GM12875 (cell line): ENCODE data around the gene TBC1D7.

ENCODE experiments used
- H3K4me3 ChIP-seq: one replicate; pipeline ENCODE4 v1.5.1; 2011; ENCODE audit warnings: low read depth, low read length, control low read depth
- TF ChIP-seq, protein P1 (sequence below): IDR thresholded peaks from 2 replicates; pipeline ENCODE4 v1.5.1; 2011; ENCODE audit warnings: low read depth, mild to moderate bottlenecking, control low read depth, inconsistent platforms, low read length, moderate library complexity, borderline replicate concordance; ENCODE audit not compliant: insufficient read depth

The TBC1D7 gene

DNA sequence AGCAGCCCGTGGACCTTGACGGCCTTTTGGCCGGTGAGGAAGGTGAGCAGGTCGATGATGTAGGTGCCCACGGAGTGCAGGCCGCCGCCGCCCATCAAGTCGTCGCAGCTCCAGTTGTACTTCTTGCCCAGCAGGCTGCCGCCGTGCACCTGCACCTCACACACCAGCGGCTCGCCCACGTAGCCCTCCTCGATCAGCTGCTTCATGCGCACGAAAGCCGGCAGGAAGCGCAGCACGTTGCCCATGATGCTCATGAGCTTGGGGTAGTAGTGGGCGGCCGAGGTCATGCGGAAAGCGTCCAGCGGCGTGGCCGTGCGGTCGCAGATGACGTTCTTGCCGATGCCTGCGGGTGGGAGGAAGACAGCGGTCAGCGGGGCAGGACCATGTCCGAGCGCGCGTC is 37.0 kb upstream of the TBC1D7 start:
- H3K4me3 ChIP-seq: no peak overlapping the region
- TF ChIP-seq, protein P1, sequence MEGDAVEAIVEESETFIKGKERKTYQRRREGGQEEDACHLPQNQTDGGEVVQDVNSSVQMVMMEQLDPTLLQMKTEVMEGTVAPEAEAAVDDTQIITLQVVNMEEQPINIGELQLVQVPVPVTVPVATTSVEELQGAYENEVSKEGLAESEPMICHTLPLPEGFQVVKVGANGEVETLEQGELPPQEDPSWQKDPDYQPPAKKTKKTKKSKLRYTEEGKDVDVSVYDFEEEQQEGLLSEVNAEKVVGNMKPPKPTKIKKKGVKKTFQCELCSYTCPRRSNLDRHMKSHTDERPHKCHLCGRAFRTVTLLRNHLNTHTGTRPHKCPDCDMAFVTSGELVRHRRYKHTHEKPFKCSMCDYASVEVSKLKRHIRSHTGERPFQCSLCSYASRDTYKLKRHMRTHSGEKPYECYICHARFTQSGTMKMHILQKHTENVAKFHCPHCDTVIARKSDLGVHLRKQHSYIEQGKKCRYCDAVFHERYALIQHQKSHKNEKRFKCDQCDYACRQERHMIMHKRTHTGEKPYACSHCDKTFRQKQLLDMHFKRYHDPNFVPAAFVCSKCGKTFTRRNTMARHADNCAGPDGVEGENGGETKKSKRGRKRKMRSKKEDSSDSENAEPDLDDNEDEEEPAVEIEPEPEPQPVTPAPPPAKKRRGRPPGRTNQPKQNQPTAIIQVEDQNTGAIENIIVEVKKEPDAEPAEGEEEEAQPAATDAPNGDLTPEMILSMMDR: no peak

DNA sequence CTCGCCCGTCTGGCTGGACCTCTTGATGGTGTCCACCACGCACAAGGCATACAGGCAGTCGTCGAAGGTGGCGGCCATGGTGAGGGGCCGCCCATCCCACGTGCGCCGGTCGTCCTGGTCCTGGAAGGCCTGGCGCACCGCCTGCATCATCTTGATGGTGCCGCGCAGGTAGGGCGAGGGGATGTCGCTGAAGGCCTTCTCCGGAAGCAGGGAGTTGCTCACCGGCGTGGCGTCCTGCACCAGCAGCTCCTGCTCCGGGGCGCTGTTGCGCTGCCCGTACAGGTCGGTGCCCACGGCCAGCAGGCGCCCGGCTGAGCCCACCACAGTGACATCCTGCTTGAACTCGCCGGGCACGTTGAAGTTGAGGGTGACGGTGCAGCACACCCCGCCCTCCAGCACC is 36.5 kb upstream of the TBC1D7 start:
- no peak overlapping the region for H3K4me3 ChIP-seq
- TF ChIP-seq, protein P1: no peak

DNA sequence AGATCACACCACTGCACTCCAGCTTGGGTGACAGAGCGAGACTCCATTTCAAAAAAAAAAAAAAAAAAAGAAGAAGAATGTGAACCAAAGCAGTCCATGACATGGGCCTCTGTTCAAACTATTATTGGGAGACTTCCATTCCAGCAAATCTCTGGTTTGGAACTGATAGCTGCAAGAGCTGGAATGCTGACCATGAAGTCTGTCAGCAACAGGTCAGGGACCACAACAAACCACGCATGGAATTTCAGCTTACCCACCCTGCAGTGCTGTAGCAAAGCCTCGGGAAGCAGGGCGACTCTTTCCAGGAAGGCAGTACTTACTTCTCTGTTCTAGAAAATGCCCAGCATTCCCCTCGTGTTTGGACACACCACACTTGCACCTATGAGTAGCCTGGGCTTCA is 34.1 kb upstream of the TBC1D7 start:
- TF ChIP-seq, protein P1: no peak
- no peak overlapping the region for H3K4me3 ChIP-seq

DNA sequence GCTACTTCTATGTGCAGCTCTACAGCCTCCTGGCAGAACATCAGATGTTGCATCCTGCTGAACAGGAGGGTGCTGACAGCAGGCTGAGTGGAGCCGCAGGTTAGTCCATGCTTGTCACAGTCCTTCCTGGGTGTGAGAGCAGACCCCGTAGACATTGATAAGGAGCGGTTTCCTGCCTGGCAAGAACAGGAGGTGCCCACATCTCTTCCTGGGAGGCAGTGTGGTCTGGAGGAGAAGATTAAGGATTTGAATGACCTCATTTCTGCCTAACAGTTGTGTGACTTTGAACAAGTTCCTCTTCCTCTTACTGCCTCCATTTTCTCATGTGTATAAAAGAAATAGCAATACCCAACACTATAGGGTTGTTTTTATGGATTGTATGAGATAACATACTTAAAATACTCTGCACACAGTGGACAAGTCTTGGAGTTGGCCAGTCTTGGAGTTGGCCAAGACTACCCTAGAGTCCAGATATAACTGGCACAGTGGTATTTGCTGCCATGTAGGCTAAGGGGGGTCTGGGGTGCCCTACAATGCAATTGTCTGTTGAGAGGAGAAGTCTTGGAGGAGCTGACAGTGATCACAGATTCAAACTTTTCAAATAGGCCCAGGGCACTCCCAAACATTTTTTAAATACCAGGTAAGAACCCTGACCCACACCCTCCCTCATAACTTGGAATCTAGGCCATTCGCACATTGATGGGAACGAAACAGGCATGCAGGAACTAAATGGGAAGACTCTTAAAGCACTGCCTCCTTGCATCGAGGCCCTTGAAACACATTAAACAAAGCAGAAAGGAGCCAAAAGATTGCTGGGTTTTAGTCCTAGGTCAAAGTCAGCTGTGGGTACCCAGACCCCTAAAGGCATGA is 32.6 kb upstream of the TBC1D7 start:
- TF ChIP-seq, protein P1: no peak
- no peak overlapping the region for H3K4me3 ChIP-seq

DNA sequence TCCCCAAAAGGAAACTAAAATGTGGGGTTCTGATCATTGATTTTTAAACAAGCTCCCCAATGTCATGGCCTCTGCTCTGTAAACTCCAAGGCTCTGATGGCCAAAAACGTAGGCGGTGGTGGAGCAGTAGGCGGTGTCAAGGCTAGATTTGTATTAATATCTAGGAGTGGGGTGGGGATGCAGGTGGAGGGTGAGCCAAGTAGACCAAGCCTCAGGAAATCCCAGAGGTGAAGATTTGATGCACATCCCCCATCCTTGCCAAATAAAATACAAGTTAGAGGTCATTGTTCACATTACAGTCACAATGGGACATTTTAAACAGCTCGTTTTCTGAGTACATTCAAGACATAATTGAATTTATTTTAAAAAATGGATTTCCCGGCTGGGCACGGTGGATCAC is 30.9 kb upstream of the TBC1D7 start:
- no peak overlapping the region for H3K4me3 ChIP-seq
- TF ChIP-seq, protein P1: no peak

DNA sequence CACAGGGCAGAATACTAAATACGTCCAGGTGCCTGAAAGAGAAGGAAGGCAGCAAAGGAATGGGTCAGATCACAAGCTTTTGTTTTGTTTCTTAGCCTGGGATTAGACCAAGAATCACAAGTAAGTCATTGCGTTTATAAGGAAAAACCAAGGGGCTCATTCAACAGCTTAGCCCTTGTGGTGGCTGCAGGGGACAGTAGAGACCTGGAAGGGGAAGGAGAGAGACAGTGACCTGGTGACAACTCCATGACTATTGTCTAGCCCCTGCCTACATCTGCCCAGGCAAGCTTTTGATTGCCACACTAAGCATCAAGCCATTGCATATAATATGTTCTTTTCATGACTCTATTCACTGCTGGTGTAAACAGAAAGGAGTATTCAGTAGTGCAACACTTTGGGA is 30.2 kb upstream of the TBC1D7 start:
- H3K4me3 ChIP-seq: no peak overlapping the region

More for the DNA sequence above, 30.2 kb upstream of the TBC1D7 start:
- TF ChIP-seq, protein P1: no peak
